Activated T-cell treated with anti-CD3 and anti-CD28 coated beads for 4 hours (primary cell): Measurements from ENCODE around the gene ANKRD34B.
"Not testable (repeated sequence)": the region's sequence is repeated elsewhere in the genome, so short reads cannot be mapped to it uniquely, and the experiment has no call there.

ENCODE experiments used
- DNase-seq: peaks from one replicate; pipeline ENCODE4 v3.0.0-alpha.2; 2020

ANKRD34B gene

DNA sequence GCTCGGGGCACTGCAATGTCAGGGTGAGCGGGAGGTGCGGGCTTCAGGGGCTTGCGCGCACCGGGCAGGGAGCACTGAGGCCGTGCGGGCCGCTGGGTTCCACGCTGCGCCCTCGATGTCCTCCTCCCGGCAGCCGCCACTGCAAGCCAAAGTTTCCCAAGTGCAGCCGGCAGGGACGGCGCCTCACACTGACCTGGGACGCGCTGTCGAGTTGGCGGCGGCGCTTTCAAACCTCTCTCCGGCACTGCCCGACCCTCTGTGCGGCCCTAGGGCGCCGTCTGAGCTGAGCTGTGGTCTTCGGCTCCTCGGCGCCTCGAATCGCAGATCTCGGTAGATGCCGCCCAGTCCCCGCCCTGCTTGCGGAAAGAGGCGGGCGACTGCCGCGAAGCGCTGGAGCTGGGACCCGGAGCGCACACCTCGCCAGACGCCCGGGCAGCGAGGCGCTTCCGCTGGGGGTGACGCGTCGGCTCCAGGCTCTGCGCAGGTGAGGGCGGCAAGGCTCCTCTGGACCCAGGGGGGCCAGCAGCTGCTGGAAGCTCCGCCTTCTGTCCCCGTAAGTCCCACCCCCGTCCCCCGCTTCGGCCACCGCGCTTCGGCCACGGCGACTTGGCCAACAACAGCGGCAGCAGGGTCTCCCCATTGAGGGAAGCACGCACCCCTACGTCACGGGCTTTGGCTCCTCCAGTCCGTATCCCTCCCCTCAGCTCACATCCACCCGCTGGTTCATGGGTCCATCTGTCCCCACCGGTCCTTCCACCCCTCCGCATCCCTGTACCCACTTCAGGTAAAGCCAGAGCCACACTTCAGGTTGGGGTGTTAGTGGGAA is at the start of gene ANKRD34B:
TSS of gene ANKRD34B (minus strand) at position 320 of the 826 bp plus-strand sequence. CDS start 10,261 bp downstream, outside the sequence.
- no peak for DNase-seq

DNA sequence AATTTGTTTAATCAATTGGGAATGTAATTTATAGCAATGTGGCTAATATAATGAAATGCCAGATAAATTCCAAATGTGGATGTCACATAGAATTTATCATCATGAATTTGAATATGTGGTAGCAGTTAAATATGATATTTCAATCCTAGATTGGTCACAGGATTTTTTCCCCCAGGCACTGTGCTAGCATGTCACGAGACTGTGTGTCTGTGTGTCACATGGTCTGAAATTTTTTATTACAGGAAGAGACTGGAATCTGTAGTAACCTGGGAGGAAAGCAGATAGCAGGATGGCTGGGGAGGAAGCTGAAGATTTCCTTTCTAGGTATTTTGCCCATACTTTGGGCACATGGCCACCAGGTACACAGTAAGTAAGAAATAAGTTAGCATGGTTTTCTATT is 49.0 kb upstream of the ANKRD34B start:
- DNase-seq, result no peak

DNA sequence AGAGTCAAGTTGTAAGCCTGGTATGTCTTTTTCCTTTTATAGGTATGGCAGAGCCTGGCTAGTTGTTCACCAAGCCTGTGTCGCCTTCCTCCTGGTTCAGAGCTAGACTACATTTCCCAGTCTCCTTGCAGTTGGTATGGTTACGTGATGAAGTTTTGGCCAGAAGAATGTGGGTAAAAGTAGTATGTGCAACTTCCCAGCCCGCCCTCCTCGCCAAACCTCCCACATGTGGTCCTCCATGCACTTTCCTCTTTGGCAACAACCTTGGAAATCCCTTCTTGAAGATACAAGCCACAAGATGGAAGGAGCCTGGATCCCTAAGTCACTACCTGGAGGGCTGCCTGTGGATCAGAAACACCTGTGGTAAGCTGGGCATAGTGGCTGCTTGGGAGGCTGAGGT is 48.4 kb upstream of the ANKRD34B start:
- DNase-seq, result no peak

DNA sequence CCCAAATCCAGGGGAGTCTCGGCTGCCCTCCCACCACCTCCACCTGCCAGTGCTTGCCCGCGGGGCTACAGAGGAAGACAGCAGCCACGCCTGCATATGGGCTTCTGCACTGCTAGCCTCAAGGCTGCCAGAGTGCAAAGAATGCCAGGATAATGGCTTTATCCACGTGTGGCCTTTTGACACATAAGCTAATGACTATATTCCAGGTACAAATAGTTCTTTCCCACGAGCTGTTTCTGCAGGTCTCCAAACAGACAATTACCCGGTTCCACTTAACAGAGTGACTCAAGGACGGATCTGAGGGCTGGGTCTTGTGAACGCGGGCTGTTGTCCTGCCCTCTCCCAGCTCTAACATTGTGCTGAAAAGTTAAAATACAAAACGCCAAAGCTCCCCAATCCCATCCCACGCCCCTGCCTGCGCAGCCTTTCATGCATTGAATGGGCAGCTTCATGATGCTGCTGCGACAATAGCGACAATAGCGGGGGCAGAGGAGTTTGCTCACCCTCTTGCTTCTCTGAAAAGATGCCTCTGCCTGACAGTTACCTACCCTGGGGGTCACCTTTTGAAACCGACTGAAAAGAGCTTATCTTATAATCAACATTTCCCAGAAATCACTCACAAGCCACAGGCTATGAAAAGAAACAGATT is 45.3 kb upstream of the ANKRD34B start:
- no peak for DNase-seq

DNA sequence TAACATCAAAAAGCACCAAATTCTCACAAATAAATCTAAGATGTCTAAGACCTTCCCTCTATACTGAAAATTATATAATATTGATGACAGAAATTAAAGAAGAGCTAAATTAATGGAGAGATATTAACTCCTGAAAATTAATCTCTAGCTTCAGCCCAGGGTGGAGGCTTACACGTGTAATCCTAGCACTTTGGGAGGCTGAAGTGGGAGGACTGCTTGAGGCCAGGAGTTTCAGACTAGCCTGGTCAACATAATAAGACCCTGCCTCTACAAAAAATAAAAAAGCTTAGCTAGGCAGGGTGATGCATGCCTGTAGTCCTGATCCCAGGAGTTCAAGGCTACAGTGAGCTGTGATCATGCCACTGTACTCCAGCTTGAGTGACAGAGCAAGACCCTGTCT is 39.6 kb upstream of the ANKRD34B start:
- DNase-seq, result no peak

DNA sequence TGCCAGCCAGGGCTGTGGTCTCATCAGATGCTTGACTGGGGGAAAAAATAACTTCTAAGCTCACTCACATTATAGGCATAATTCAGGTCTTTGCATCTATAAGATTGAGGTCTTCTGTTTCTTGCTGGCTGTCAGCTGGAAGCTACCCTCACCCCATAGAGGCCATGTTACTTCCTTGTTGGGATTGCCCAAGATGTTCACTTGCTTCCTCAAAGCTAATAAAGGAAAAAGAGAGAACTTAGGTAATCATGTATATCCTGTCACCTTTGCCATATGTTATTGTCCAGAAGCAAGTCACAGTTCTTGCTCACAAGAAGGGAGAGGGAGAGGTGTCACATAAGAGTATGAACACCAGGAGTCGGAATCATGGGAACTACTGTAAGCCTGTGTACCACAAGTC is 38.7 kb upstream of the ANKRD34B start:
- no peak for DNase-seq

DNA sequence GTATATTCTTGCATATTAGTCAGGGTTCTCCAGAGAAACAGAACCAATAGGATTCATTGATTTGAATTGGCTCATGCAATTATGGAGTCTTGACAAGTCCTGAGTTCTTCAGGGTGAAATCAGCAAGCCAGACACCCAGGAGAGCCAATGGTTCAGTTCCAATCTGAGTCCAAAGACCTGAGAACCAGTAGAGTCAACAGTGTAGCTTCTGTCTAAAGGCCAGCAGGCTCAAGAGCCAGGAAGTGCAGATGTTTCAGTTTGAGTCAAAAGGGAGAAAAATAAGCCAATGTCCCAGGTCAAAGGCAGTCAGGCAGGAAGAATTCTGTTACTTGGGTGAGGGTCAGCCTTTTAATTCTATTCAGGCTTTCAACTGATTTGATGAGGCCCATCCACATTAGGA is 37.8 kb upstream of the ANKRD34B start:
- DNase-seq, result no peak

DNA sequence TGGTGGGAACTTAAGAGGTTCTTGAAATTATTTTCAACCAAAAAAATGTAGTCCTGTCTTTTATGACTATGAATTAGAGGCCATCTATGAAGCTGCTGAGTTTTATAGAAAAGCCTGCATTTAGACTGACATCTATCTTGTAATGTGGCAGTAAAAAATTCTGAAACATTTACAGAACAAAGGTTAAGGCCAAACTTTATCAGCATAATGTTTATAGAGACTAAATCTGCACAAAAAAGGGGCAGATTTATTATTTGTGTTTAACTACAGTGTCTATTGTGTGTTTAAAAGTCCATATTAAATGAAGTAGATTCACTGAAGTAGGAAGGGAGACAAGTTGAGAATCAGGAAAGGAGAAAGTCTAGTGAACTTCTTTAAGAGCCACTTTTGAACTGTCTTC is 37.3 kb upstream of the ANKRD34B start:
- DNase-seq, result no peak

DNA sequence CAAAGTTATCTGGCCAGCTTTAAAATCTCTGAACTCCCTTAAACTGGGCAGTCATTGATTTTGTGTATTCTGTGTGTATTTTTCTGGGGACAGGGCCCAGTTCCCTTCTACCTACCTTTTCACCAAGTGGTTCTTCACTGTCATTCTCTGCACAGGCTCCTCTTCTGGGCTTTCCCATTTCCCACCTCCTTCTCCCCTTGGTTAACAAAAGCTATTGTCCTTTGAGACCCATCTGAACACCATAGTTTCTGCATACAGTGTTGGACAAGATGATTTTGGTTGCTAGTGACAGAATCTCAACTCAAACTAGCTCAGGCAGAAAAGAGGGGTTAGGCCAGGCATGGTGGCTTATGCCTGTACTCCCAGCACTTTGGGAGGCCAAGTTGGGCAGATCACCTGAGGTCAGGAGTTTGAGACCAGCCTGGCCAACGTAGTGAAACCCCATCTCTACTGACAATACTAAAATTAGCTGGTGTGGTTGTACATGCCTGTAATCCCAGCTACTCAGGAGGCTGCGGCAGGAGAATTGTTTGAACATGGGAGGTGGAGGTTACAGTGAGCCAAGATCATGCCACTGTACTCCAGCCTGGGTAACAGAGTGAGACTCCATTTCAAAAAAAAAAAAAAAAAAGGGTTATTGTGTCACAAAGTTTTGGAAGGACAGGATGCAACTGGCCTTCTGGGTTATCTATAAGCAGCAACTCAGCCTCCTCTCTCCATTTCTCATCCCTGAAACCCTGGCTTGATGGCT is 31.0 kb upstream of the ANKRD34B start:
- DNase-seq, result no peak

DNA sequence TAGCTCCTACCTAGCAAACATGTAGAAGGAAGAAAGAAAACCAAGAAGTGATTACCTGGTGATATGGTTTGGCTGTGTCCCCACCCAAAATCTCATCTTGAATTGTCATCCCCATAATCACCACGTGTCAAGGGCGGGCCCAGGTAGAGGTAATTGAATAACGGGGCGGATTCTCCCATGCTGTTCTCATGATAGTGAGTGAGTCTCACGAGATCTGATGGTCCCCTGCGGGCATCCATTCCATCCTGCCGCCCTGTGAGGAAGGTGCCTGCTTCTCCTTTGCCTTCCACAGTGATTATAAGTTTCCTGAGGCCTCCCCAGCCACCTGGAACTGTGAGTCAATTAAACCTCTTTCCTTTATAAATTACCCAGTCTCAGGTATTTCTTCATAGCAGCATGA is 27.4 kb upstream of the ANKRD34B start:
- DNase-seq, result no peak

DNA sequence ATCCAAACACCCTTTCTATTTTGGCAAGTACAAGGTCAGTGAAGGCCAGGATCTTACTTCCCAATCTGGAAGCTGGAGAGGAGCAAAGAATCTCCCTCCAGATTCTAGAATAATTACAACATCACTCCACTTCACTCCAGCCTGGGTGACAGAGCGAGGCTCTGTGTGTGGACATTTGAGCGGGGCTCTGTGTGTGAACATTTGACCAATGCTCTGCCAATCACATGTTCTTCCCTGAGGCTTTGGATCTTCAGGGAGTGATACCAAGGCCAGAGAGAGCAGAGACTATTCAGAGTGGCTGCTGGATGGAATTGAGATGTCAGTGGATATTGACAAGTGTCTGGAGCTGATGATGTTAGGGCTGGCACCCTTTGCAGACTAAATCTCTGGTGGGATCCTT is 24.7 kb upstream of the ANKRD34B start:
- DNase-seq, result no peak

DNA sequence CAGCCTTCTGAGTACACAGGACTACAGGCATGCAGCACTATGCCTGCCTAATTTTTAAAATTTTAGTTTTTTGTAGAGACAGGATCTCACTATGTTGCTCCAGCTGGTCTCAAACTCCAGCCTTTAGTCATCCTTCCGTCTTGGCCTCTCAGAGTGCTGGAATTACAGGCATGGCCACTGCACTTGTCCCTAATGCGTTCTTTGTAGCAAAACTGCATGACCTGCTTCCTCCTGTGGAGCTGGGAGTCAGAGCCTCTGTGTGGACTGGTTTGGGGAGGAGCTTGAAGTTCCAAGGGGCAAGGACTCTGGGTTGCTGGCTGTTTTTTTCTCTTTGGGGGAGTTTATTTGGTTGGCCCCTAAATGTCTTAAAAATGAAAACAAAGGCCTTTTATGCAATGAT is 22.7 kb upstream of the ANKRD34B start:
- DNase-seq, result no peak

DNA sequence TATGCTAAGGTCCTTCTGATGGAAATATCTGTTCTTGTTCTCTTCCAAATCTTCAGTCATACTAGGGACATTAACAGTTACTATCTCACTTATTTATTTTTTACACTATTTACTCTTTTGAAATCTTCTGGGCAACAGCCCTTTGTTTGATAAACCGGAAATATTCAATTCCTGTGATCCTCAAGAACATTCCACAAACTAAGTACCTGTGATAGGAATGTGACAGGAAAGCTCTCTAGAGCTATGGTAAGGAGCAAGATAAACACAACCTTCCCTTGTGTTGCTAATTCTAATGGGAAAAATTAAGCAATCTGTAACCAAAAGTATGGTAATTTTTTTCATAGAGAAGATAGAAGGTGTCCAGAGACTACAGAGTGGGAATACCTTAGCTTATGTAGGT is 22.0 kb upstream of the ANKRD34B start:
- no peak for DNase-seq

DNA sequence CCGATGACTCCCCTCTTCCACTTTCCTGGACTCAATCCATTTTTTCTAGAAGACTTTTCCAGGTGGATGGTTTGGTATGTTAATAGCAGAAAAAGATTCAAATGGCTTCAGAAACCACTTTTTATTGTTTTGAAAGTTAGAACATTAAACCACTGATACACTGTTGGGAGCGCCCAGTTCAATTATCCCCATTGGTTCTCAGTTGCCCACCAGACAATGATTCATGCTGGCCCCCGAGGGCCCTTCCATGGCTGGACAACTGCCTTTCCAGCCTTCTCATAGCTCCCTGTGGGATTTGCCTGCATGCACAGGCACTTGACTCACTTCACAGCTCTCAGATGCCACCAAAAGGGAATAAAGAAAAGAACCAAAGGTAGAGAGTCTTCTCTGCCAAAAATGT is 21.3 kb upstream of the ANKRD34B start:
- no peak for DNase-seq

DNA sequence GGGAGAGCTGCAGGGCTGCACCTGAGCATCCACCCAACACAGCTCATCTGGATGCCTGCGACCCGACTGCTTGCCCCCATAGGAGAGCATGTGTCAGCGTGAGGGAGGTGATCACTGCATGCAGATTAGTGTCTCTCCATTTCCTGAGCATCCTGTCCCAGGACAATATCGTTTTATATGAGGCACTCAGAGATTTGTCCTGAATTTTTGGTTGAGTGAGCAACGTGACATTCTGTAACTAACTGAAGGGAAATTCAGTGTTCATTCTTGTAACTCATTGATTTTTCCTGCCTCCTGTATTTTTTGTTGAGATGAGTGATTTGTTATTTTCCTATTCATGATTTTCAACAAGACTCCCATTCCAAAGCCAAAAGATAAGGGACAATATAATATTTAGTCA is 20.7 kb upstream of the ANKRD34B start:
- no peak for DNase-seq

DNA sequence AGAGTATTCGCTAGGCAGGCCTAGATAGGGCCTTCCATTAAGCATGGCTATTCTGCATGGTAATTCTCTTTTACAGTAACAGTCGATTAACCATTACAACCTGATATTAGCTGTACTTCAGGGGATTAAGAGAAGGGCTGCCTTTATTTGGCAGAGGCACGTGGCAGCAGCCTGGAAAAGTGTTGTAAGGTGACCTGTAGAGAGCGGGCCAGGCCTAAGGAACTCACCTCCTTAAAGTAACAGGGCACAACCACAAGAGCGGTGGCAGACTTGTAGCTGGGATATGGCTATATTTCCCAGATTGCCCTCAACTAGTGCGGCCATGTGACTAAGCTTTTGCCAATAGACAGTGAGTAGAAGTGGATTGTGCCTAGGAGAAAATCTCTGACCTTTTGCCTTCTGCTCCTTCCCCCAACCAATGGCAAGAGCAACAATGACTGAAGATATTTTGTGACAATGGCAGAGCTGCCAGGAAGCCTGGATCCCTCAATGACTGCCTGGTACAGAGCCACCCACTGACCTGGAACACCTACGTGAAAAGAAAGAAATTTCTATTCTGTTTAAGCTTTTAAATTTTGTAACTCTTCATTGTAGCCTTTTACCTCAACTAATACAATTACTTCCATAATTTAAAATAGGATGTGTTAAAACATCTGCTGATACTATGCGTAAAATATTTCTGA is 18.9 kb upstream of the ANKRD34B start:
- no peak for DNase-seq

DNA sequence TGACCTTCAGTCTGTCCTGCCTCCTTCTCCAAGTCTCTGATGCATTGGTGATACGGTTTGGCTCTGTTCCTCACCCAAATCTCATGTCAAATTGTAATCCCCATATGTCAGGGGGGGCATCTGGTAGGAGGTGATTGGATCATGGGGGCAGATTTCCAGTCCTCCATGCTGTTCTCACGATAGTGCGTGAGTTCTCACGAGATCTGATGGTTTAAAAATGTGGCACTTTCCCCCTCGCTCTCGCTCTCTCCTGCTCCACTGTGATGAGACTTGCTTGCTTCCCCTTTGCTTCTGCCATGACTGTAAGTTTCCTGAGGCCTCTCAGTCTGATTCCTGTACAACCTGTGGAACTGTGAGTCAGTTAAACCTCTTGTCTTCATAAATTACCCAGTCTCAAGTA is 14.7 kb upstream of the ANKRD34B start:
- DNase-seq, result no peak

DNA sequence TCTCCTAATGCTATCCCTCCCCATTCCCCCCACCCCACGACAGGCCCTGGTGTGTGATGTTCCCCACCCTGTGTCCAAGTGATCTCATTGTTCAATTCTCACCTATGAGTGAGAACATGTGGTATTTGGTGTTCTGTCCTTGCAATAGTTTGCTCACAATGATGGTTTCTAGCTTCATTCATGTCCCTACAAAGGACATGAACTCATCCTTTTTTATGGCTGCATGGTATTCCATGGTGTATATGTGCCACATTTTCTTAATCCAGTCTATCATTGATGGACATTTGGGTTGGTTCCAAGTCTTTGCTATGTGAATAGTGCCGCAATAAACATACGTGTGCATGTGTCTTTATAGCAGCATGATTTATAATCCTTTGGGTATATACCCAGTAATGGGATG is 10.2 kb upstream of the ANKRD34B start:
- not testable (repeated sequence) for DNase-seq

DNA sequence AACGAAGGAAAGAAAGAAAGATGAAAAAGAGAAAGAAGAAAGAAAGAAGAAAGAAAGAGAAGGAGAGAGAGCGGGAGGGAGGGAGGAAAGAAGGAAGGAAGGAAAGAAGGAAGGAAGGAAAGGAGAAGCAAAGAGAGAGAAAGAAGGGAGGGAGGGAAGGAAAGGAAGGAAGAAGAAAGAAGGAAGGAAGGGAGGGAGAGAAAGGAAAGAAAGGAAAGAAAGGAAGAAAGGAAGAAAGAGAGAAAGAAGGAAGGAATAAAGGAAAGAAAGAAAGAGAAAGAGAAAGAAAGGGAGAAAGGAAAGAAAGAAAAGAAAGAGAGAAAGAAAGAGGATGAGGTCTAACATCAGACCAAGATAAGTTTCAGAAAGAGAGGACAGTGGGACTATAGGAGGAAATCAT is 9.0 kb upstream of the ANKRD34B start:
- DNase-seq, result no peak

DNA sequence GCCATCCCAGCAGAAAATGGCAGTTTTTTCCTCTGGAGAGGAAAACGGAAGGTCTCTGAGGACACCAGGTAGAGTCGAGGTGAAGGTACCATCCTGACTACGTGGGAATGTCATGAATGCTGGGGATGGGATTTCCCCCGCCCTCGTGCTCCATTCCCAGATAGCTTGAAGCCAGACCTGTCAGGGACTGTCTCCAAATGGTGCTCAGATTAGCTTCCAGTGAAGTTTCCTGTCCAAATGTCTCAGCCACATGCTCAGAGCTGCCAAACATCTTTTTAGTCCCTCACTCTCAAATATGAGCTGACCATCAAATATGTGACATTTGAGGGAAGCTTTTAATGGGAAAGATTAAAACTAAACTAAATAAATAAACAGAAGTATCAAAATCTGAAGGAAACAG is 7.6 kb upstream of the ANKRD34B start:
- DNase-seq, result no peak

DNA sequence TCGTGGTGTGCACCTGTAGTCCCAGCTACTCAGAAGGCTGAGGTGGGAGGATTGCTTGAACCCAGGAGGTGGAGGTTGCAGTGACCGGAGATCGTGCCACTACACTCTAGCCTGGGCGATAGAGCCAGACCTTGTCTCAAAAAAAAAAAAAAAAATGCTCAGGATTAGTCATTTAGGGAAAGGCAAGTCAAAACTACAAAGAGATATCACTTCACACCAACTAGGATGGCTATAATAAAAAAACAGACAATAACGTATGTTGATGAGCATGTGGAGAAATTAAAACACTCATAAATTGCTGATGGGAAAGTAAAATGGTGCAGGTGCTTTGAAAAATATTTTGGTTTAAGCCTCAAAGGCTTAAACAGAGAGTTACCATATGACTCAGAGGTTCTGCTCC is 6.3 kb upstream of the ANKRD34B start:
- no peak for DNase-seq

DNA sequence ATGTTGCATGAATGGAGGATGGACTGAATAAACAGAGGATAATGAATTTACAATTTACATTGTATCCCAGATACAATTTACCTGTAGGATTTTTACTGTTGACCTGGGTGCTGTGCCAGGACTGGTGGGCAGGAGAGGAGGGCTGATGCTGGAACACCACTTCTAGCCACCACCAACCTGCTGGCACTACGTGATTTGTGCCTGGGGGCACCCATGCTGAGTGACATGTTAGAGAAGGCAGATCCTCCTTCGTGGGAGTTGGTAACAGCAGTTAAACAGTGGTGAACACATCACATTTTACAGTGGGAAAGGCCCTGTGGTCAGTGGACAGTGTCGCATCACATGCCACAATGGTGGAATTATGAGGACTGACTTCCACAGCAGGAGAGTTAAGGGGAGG is 3.0 kb upstream of the ANKRD34B start:
- DNase-seq, result no peak
